GM12872 (cell line): ENCODE measurements around the gene SH3BGRL2.

Experiments
- CTCF ChIP-seq: IDR thresholded peaks from 3 replicates; pipeline ENCODE4 v1.5.1; 2011; ENCODE audit warnings: low read depth, mild to moderate bottlenecking, low read length, moderate library complexity; ENCODE audit not compliant: insufficient read depth

SH3BGRL2 gene

GRCh38 chr6:79600313-79600712 is 30.8 kb upstream of the SH3BGRL2 start:
- no peak for TF ChIP-seq CTCF

DNA sequence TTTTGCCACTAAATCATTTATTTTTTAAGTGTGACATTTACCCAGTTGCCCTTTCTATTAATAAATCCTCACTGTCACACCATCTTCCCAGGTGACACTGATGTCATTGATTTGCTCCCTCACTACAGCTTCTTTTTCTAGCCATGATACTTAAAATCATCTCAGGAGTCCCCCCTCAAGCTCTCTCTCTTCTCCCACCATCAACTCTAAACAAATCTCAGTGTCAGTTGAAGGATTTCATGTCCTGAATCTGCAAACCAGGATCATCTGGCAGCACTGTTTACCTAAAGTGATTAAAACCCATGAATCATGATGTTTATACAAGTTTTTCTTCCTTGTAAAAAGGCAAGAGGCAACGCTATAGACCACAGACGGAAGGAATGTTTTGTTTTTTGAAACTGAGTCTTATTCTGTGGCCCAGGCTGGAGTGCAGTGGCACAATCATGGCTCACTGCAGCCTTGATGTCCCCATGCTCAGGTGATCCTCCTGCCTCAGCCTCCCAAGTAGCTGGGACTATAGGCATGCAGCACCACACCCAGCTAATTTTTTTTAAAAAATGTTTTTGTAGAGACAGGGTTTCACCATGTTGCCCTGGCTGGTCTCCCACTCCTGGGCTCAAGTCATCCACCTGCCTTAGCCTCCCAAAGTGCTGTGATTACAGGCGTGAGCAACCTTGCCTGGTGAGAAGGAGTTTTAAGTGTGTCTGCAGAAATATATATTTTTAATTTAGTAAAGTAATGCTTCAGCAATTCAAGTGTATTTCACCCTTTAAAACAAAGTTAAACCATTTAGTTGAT is 30.1 kb upstream of the SH3BGRL2 start:
- no peak for TF ChIP-seq CTCF

DNA sequence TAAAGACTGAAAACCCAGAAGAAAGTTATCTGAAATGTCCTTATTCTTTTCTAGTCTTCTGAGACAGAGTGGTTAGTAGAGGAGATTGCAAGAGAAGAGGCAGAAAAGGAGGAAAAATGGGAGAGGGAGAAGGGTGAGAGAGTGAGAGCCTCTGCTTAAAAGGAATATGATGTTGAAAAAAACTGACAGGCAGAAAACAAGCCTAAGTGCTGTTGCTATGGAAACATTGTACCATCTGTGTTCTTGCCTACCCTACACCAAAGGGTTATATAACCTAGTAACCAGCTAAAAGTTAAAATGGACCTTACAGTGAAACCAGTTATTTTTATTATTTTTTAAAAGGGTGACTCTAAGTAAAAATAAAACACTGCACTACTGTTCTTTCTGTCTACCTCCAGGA is 28.3 kb upstream of the SH3BGRL2 start:
- no peak for TF ChIP-seq CTCF

DNA sequence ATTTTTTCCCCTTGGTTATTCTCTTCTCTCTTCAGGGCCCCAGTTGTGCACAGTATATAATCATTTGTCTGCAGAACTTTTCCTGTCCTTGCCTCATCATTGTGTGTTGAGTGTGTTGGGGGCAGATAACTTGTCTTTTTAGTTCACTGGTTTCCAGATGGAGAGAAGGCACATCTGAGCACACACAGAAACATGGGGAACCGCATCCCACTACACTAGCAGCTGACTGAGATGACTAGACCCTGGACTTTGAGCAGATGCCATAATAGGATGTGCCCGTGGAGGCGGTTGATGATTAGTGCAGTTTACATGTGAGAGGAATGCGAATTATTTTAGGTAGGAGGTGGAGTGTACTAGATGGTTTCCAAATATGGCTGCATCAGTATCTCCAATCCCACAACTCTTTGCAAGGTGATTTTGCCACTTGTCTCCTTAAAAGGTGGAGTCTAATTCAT is 26.5 kb upstream of the SH3BGRL2 start:
- no peak for TF ChIP-seq CTCF

DNA sequence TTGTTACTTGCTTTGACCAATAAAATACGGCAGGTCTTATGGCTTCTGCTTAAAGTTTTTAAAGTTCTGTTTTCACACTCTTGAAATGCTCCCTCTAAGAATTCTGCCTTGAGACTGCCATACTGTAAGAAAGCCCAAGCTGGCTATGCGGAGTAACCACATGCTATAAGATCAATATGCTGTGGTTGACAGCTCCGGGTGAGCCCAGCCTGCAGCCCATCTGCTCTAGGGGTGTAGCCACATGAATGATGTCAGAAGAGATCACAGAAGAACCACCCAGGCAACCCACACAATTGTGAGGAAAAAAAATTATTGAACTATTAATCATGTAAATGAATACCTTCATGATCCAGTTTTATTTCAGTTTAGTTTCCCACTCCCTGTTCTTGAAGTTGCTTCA is 26.1 kb upstream of the SH3BGRL2 start:
- no peak for TF ChIP-seq CTCF

- TF ChIP-seq CTCF, result no peak
Measured at GRCh38 chr6:79605968-79606764, 25.0 kb upstream of the SH3BGRL2 start.

DNA sequence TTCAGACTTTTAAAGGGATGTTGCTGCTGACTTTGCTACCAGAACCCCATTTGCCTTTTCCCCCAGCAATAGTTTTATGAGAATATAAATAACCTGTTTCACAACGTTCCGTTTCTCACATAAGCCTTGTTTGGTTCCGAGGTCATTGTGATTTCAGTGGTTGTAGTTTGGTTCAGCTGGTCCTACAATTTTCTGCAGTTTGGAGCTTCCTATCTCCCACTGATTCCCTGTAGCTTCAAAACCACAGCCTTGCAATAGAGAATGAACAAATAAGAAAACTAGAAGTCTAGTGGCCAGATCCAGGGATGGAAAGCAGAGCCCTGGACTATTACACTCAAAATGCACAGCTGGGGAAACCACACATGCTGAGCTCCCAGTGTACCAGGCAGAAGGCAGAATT is 24.1 kb upstream of the SH3BGRL2 start:
- no peak for TF ChIP-seq CTCF
